MM.1S (cell line): ENCODE data around the gene GHITM.
"Not testable (repeated sequence)": the region's sequence is repeated elsewhere in the genome, so short reads cannot be mapped to it uniquely, and the experiment has no call there.

Experiments used
- DNase-seq: peaks from one replicate; pipeline ENCODE4 v3.0.0-alpha.2; 2015
- H2AFZ ChIP-seq: fragments of 300-600 bp; sonication (generic); 2 replicates; pipeline ENCODE4 v1.6.0; 2016; ENCODE audit warnings: antibody characterized with exemption, low read length
- H3F3A ChIP-seq: fragments of 300-600 bp; sonication (generic); 2 replicates; pipeline ENCODE4 v1.6.1; 2016; ENCODE audit warnings: mild to moderate bottlenecking, antibody characterized with exemption, low read length, moderate library complexity, mixed read lengths; ENCODE audit not compliant: insufficient read depth
- H3K27ac ChIP-seq: fragments of 300-600 bp; sonication (generic); 2 replicates; pipeline ENCODE4 v1.5.1; 2016; ENCODE audit warnings: mild to moderate bottlenecking, low read length
- H3K27me3 ChIP-seq: fragments of 300-600 bp; sonication (generic); replicated peaks from 2 replicates; pipeline ENCODE4 v1.6.0; 2016; ENCODE audit warnings: low read length; ENCODE audit not compliant: insufficient read depth
- H3K36me3 ChIP-seq: fragments of 300-600 bp; sonication (generic); replicated peaks from 2 replicates; pipeline ENCODE4 v1.6.1; 2016; ENCODE audit warnings: mild to moderate bottlenecking, low read length, mixed read lengths; ENCODE audit not compliant: insufficient read depth
- H3K4me1 ChIP-seq: fragments of 300-600 bp; sonication (generic); 2 replicates; pipeline ENCODE4 v1.6.1; 2016; ENCODE audit warnings: low read length, mixed read lengths
- H3K4me2 ChIP-seq: fragments of 300-600 bp; sonication (generic); 2 replicates; pipeline ENCODE4 v1.6.0; 2016; ENCODE audit warnings: low read depth, low read length
- H3K4me3 ChIP-seq: fragments of 300-600 bp; sonication (generic); 2 replicates; pipeline ENCODE4 v1.5.1; 2016; ENCODE audit warnings: low read length, mixed read lengths
- H3K79me2 ChIP-seq: fragments of 300-600 bp; sonication (generic); 2 replicates; pipeline ENCODE4 v1.6.1; 2016; ENCODE audit warnings: mixed run types, low read length, mixed read lengths
- H3K9ac ChIP-seq: fragments of 300-600 bp; sonication (generic); 2 replicates; pipeline ENCODE4 v1.6.1; 2016; ENCODE audit warnings: low read length, mixed read lengths
- H3K9me2 ChIP-seq: fragments of 300-600 bp; sonication (generic); replicated peaks from 2 replicates; pipeline ENCODE4 v1.6.1; 2016; ENCODE audit warnings: mild to moderate bottlenecking, low read length, mixed read lengths; ENCODE audit not compliant: insufficient read depth
- H3K9me3 ChIP-seq: fragments of 300-600 bp; sonication (generic); replicated peaks from 2 replicates; pipeline ENCODE4 v1.6.1; 2016; ENCODE audit warnings: mild to moderate bottlenecking, low read length, mixed read lengths; ENCODE audit not compliant: insufficient read depth
- H4K20me1 ChIP-seq: fragments of 300-600 bp; sonication (generic); 2 replicates; pipeline ENCODE4 v1.6.1; 2016; ENCODE audit warnings: mild to moderate bottlenecking, low read length, moderate library complexity, mixed read lengths; ENCODE audit not compliant: insufficient read depth
- CTCF ChIP-seq: fragments of 300-600 bp; sonication (generic); IDR thresholded peaks from 2 replicates; pipeline ENCODE4 v1.5.1; 2016; ENCODE audit warnings: antibody characterized with exemption, low read length, mixed read lengths
- EZH2 ChIP-seq: fragments of 300-600 bp; sonication (generic); optimal IDR thresholded peaks from 2 replicates; pipeline ENCODE3; 2017; ENCODE audit warnings: low read depth, mild to moderate bottlenecking, antibody characterized with exemption, low read length, mixed read lengths
- EZH2phosphoT487 ChIP-seq: fragments of 300-600 bp; sonication (generic); IDR thresholded peaks from 2 replicates; pipeline ENCODE4 v1.6.1; 2018; ENCODE audit warnings: antibody characterized with exemption, low read length

Gene GHITM

GRCh38 chr10:84179059-84179710, 39.9 kb downstream of the GHITM start:
- Histone ChIP-seq H3K27ac (no peak overlapping the region), H2AFZ (no peak overlapping the region), H3K36me3 (no peaks in the 10 kb centered on the region), H3K27me3 (no peaks in the 10 kb centered on the region), H3F3A (no peaks in the 10 kb centered on the region), H3K79me2 (no peaks in the 10 kb centered on the region), H3K9ac (no peak overlapping the region), H3K4me2 (no peak overlapping the region), H4K20me1 (no peaks in the 10 kb centered on the region), H3K4me3 (no peak overlapping the region), H3K9me2 (no peaks in the 10 kb centered on the region), H3K9me3 (no peaks in the 10 kb centered on the region), H3K4me1 (no peaks in the 10 kb centered on the region)
- TF ChIP-seq CTCF (no peak), EZH2 (no peak)
- no peak for DNase-seq

- not testable (repeated sequence) for H3K4me2 ChIP-seq, H3K9me3 ChIP-seq, H3K4me3 ChIP-seq, H3K4me1 ChIP-seq, H3K27ac ChIP-seq, H4K20me1 ChIP-seq, H3K9me2 ChIP-seq, H3K27me3 ChIP-seq, H3K36me3 ChIP-seq, DNase-seq, H2AFZ ChIP-seq, H3F3A ChIP-seq, H3K9ac ChIP-seq, H3K79me2 ChIP-seq
Observed at GRCh38 chr10:84180386-84180785, 41.1 kb downstream of the GHITM start.

- Histone ChIP-seq H3K27me3 (no peaks in the 10 kb centered on the region), H3F3A (no peaks in the 10 kb centered on the region), H3K4me1 (no peaks in the 10 kb centered on the region), H3K9me2 (no peaks in the 10 kb centered on the region), H3K36me3 (no peaks in the 10 kb centered on the region), H2AFZ (no peak overlapping the region), H3K9ac (no peak overlapping the region), H3K4me3 (no peak overlapping the region), H3K9me3 (no peaks in the 10 kb centered on the region), H3K4me2 (no peak overlapping the region), H3K79me2 (no peaks in the 10 kb centered on the region), H3K27ac (no peak overlapping the region), H4K20me1 (no peaks in the 10 kb centered on the region)
- TF ChIP-seq EZH2phosphoT487 (no peak), CTCF (no peak), EZH2 (no peak)
- DNase-seq: no peak
Observed at GRCh38 chr10:84181631-84182030, 42.3 kb downstream of the GHITM start.

GRCh38 chr10:84184517-84184916, 45.2 kb downstream of the GHITM start:
- Histone ChIP-seq H3K27ac (no peak overlapping the region), H3K9ac (no peak overlapping the region), H3K4me2 (no peak overlapping the region), H3K27me3 (no peaks in the 10 kb centered on the region), H3K9me3 (no peaks in the 10 kb centered on the region), H3K4me1 (no peaks in the 10 kb centered on the region), H3F3A (no peaks in the 10 kb centered on the region), H3K36me3 (no peaks in the 10 kb centered on the region), H4K20me1 (no peaks in the 10 kb centered on the region), H2AFZ (peak overlapping the region; percentile 7; the same call in 1 of the 2 replicates), H3K4me3 (no peak overlapping the region), H3K79me2 (no peaks in the 10 kb centered on the region), H3K9me2 (no peaks in the 10 kb centered on the region)
- DNase-seq: no peak
- TF ChIP-seq EZH2: no peak
- no peak for TF ChIP-seq CTCF
- TF ChIP-seq EZH2phosphoT487: no peak
